Brain microvascular endothelial cell (primary cell): ENCODE data around the gene NBPF1.
A peak's percentile ranks its signal among the peaks of the same experiment; 100 is the strongest.
"Not testable (repeated sequence)": the region's sequence is repeated elsewhere in the genome, so short reads cannot be mapped to it uniquely, and the experiment has no call there.

Experiments used
- DNase-seq: peaks from one replicate; pipeline ENCODE4 v3.0.0-alpha.2; 2020
- H3K27ac ChIP-seq: fragments of 250-450 bp; sonication (Bioruptor Pico); 2 replicates; pipeline ENCODE4 v1.5.1; 2020; ENCODE audit warnings: mild to moderate bottlenecking, moderate library complexity
- H3K27me3 ChIP-seq: fragments of 250-450 bp; sonication (Bioruptor Pico); replicated peaks from 2 replicates; pipeline ENCODE4 v1.5.1; 2020; ENCODE audit warnings: mild to moderate bottlenecking
- H3K36me3 ChIP-seq: fragments of 250-450 bp; sonication (Bioruptor Pico); replicated peaks from 2 replicates; pipeline ENCODE4 v1.5.1; 2020; ENCODE audit warnings: mild to moderate bottlenecking
- H3K4me3 ChIP-seq: 2 replicates; pipeline ENCODE4 v1.5.1; 2011; ENCODE audit warnings: low read depth, mild to moderate bottlenecking, control low read depth, low read length, moderate library complexity
- CTCF ChIP-seq: IDR thresholded peaks from 2 replicates; pipeline ENCODE4 v1.5.1; 2011; ENCODE audit warnings: low read depth, mild to moderate bottlenecking, moderate library complexity, low read length, control low read depth, inconsistent platforms; ENCODE audit errors: missing control alignments
- in situ Hi-C: cut with HindIII; loops from 2 replicates; pipeline ENCODE4 v1.10.0; 2017; ENCODE audit warnings: low sequenced_read_pairs, low pct_ligation_motif_present

Gene NBPF1

DNA sequence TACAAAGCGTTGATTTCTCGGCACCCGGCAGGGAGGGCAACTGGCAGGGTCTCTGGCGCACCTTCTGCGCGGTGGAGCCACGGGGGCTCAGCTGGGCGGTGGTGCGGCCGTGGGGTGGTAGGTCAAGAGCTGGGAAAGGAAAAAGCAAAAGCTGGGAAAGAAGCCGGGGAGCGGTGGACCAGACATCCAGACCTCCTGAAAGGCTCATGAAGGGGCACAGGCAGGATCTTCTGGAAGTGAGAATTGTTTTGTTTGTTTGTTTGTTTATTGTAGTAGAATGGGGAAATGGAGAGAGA, 92.1 kb downstream of the NBPF1 start:
- no peak for DNase-seq
- Histone ChIP-seq H3K4me3 (peak overlapping the region; percentile 55), H3K27ac (no peak overlapping the region), H3K27me3 (no peaks in the 10 kb centered on the region), H3K36me3 (no peaks in the 10 kb centered on the region)
- no peak for TF ChIP-seq CTCF
- in situ Hi-C loops = no loop called here

GRCh38 chr1:16520435-16521287, 92.7 kb downstream of the NBPF1 start:
- H3K27me3 ChIP-seq, DNase-seq, H3K27ac ChIP-seq, H3K36me3 ChIP-seq, in situ Hi-C loops: not testable (repeated sequence)
- peak overlapping the region; percentile 55 for H3K4me3 ChIP-seq
- TF ChIP-seq CTCF = peak; percentile 17

DNA sequence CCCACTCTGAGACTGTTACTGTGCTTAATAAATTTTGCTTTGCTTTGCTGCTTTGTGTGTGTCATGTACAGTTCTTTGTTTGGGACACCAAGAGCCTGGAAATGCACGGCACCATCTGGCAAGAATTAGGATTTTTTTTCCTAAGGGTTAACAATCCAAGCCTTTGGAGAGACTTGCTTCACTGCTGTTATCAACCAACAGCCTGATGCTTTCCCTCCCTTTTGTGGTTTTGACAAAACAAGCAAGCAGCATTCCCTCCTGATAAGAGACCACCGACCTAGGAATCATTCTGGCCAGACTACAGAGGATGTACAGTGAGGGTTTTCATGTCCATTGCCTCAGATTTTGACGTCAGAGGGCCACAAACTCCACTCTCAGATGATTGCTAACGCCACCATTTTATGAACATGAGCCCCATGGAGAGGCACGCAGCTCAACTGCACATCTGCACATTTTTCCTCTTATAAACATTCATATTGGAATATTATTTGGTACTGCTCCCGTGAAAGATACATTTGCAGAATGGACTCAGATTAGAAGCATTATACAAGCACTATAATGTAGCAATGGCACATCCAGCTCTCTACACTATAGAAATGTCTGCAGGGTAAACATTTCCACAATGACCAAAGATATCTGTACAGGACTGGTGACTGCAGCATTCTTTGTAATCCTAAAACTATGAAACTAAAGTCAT, 94.0 kb downstream of the NBPF1 start:
- H3K27ac ChIP-seq, in situ Hi-C loops: not testable (repeated sequence)

GRCh38 chr1:16518913-16519254, 94.5 kb downstream of the NBPF1 start:
- in situ Hi-C loops, H3K4me3 ChIP-seq, H3K27ac ChIP-seq, H3K27me3 ChIP-seq, DNase-seq, H3K36me3 ChIP-seq: not testable (repeated sequence)

More for the DNA sequence above, 94.0 kb downstream of the NBPF1 start:
- not testable (repeated sequence) for H3K4me3 ChIP-seq, DNase-seq, H3K36me3 ChIP-seq, H3K27me3 ChIP-seq

GRCh38 chr1:16516694-16517410, 96.5 kb downstream of the NBPF1 start:
- H3K27me3 ChIP-seq, H3K36me3 ChIP-seq, DNase-seq, H3K27ac ChIP-seq, H3K4me3 ChIP-seq, in situ Hi-C loops: not testable (repeated sequence)

GRCh38 chr1:16514107-16515055, 99.0 kb downstream of the NBPF1 start, which contains the start of gene RNU1-1:
Gene RNU1-1, minus strand, starts transcription at chr1:16514285.
- H3K27ac ChIP-seq = peak within 1 kb of the TSS; percentile 100
- H3K36me3 ChIP-seq, H3K27me3 ChIP-seq, in situ Hi-C loops: not testable (repeated sequence)
- peak; percentile 78 for DNase-seq
- peak within 1 kb of the TSS; percentile 38 for H3K4me3 ChIP-seq

DNA sequence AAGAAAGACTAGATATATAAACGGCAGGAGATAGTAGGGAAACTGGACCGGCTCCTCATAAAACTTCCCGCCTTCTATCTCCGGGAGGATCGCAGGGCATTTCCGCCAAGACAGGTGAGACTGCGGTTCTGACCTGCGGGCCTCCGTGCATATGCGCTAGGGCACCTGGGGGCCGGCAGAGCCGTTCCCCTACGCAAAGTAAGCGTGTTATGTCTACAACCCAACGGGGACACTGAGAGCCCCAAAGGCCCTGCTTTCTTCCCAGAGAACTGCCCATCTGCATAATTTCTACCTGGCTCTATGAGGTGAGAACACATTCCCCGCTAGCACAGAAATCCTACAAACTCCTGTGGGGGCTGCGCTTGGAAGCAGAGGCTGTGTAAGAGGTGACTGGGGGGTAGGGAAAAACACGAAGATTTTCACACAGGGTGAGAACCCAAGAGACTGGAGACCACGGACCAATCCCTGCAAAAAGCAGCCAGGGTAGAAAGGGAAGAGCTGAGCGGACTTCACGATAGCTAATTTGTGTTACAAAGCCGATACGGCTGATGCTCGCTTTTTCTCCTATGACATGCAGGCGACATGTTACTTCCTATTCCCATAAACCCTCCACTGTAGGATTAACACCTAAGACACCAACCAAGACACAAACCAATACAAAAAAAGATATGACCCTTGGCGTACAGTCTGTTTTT, 99.8 kb downstream of the NBPF1 start:
- H3K27ac ChIP-seq, H3K27me3 ChIP-seq, in situ Hi-C loops, H3K36me3 ChIP-seq: not testable (repeated sequence)
- peak; percentile 86 for DNase-seq
- peak overlapping the region; percentile 5 for H3K4me3 ChIP-seq

DNA sequence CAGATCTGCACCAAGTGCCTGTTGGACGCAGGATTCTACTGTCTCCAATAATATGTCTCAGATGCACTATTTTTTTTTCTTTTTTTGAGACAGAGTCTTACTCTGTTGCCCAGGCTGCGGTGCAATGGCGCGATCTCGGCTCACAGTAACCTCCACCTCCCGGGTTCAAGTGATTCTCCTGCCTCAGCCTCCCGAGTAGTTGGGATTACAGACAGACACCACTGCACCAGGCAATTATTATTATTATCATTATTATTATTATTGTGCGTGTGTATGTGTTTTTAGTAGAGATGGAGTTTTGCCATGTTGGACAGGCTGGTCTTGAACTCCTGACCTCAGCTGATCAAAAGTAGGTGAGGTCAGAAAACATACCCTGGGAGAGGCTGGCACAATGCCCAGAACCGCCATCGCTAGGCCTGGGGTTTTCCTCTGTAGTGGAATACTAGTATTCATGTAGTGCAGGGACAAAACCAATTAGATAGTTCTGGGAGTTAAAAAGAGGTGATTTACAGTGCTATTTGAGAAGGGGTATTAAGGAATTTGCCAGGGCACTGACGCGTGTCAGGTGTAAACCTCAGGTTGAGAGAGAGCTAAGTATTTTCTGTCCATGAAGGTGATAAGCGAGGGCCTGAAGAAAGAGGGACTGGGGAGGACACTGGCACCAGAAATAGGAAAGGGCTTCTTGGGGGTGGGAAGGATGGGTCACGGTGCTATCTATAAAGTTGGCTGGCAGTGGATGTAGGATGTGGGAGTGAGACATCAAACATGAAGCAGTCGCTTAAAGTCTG, 100.5 kb downstream of the NBPF1 start:
- DNase-seq, H3K27me3 ChIP-seq, in situ Hi-C loops, H3K36me3 ChIP-seq, H3K4me3 ChIP-seq, H3K27ac ChIP-seq: not testable (repeated sequence)
